ENCODE measurements around the gene ZNF211.

- TF ChIP-seq CTCF (conservative IDR thresholded peaks at IDR 0.05; ENCODE audit: low read length) (no peak), EZH2phosphoT487 (IDR thresholded peaks at IDR 0.05; ENCODE audit: borderline replicate concordance, low read depth, low read length) (no peak)
These were observed 17.6 kb upstream of the ZNF211 start for GRCh38 chr19:57615346-57615745.

All from OCI-LY7 (cell line).